HG02884 (cell line): ENCODE measurements around the gene STARD3.

ENCODE experiments used
- ATAC-seq: cut with Tn5 transposase; IDR thresholded peaks from one replicate; pipeline ENCODE4 v1.9.1; 2021; ENCODE audit warnings: mild to moderate bottlenecking, moderate library complexity; ENCODE audit not compliant: unreplicated experiment

STARD3 gene

DNA sequence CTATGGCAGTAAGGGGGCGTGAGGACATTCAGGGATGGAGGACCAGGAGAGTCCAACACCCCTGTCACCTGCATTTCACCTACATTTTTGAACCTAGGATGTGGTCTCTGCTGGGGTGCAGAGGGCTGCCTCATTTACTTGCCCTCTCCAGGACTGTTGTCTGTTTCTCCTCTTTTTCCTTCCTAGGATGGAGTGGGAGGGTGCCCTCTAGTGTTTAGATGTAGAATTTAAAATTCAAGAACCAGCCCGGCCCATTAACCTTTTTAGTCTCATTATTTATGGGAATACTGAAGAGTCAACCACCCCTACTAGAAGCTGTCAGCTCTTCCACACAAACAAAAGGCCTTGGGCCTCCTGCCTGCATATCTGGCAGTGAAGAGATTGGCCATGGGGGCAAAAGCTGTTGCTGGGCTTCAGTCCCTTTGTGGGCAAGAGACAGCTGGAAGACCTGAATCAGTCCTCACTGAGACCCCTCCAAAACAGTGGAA lies 2.5 kb upstream of the STARD3 start:
- no peak for ATAC-seq

DNA sequence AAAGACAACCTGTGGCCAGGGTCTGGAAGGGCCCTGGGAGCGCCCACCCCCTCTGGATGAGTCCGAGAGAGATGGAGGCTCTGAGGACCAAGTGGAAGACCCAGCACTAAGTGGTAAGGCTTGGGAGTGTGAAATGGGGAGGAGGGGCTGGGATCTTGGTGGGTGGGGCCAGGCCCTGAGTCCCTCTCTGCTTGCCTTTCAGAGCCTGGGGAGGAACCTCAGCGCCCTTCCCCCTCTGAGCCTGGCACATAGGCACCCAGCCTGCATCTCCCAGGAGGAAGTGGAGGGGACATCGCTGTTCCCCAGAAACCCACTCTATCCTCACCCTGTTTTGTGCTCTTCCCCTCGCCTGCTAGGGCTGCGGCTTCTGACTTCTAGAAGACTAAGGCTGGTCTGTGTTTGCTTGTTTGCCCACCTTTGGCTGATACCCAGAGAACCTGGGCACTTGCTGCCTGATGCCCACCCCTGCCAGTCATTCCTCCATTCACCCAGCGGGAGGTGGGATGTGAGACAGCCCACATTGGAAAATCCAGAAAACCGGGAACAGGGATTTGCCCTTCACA lies 1.2 kb upstream of the STARD3 start:
- no peak for ATAC-seq

DNA sequence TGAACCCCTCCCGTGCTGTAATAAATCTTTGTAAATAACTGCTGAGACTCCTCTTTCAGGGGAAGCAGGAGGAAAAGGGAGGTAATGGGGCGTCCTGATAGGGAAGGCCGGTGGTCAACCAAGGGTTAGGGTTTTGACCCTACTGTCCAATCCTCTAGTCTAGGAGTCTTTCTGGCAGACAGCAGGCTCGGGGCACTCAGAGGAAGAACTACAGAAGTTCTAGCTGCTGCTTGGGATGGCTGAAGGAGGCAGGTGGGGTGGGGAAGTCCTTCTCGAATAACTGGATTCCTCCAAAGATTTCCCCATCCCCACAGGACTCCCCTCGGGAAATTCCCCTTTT lies 387 bp upstream of the STARD3 start:
- ATAC-seq = no peak

DNA sequence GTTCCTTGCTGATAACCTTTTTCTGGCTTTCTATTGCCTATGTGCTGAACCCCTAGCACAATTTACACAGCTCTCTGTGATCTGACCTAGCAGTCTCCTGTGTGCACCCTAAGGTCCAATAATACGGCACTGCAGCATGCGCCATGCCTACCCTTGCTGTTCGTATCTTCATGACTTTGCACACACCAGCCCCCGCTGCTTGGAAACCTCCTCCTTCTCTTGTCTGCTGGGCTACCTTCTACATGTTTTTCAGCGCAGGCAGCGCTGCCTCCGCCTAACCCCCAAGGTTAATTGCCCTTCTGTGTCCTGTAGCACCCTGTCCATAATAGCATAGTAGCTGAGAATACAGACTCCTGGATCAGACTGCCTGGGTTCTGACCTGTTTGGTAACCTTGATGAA lies 1.4 kb downstream of the STARD3 start:
- no peak for ATAC-seq

DNA sequence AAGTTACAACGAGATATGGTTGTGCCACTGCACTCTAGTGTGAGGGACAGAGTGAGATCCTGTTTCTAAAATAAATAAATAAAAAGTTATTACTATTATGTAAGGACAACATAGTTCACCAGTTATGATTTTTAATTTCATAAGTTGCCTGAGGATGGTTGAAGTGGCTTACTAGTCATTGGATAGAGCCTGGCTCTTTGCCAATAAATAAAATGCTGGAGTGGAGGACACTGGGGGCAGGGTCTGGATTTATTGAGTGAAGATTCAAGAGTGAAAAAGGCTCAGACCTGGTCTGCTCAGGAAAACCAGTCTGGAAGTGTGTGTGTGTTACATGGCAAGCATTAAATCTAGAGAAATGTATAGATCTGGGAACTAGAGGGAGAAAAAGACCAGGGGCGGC lies 2.1 kb downstream of the STARD3 start:
- no peak for ATAC-seq

DNA sequence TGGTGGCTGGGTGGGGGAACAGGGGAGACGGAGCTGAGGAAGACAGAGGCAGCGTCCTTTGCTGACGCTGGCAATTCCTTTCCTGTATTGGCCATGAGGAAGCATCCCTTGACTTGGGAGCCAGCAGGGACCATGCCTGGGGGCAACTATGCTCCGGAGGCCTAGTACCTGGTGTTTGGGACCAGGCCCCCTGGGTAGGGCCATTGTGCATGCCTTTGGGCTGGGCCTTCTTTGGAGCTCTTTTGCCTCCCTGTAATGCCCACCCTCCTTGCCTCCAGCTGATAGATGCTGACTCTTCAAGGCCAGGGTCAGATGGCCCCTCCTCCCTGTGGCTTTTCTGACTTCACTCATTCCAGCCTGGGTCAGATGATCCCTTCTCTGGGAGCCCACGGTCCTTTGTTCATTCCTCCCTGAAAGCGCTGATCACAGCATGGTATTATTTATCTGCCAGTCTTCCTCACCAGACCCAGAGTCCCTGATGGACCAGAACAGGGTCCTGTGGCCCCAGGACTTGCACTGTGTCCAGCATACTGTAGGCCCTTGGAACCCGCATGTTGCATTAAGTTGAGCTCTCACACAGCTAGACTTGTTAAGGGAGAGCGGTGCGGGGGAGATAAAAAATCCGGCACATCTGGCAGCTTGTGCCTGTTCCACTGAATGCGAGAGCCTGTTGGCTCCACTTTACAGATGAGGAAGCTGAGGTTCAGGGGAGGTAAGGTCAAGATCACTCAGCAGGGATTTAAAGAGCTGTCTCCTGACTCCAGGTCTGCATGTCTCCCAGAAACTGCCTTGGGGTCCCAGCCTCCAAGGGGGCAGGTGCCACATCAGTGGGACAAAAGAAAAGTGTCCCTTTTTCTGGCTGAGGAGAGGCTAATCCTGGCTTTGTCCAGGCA lies 2.9 kb downstream of the STARD3 start:
- no peak for ATAC-seq

DNA sequence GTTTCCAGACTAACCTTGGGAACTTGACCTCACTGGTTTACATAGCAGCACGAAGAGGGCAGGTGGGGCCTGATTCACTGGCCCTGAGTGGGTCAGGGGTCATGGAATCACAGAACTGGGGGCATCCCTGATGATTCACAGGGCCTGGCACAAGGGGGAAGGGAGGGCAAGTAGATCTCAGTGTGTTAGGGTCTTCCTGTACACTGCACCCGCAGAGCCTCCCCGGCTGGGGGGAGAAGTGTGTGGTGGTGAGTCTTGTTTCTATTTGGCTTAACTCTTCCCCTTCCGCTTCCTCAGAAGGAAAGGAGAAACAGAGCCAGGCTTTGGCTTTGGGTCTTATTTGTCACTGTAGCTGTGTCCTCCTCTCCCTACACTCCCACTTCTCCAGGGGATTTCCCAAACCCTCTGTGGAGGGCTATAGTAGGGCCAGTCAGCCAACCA lies 3.7 kb downstream of the STARD3 start:
- no peak for ATAC-seq

DNA sequence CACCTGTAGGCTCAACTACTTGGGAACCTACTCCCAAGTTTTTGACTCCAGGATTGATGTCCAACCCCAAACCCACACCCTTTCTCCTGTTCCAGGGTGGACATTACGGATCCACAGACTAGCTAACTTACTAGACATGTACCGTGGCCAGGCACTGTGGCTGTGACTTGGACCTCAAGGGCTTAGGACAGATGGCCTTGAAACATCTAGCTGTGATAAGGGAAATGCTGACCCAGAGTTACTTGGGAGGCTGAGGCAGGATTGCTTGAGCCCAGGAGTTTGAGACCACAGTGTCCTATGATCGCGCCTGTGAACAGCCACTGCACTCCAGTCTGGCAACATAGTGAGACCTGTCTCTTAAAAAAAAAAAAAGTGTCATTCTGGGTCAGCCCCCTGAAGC lies 4.2 kb downstream of the STARD3 start:
- no peak for ATAC-seq

DNA sequence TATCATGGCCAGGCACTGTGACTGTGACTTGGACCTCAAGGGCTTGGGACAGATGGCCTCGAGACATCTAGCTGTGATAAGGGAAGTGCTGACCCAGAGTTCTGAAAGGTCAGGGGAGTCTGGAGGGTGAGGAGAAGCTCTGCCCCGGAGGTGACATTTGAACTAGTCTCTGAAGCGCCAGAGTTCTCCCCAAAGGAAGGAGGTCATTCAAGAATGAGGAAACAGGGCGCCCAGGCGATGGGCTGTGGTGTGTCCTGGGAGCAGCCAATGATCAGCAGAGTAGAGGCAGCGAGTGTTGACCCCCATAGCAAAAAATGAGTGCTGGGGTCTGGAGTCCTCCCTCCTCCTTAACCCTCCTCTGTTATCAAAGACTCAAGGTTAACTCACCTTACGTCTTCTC lies 4.9 kb downstream of the STARD3 start:
- no peak for ATAC-seq

DNA sequence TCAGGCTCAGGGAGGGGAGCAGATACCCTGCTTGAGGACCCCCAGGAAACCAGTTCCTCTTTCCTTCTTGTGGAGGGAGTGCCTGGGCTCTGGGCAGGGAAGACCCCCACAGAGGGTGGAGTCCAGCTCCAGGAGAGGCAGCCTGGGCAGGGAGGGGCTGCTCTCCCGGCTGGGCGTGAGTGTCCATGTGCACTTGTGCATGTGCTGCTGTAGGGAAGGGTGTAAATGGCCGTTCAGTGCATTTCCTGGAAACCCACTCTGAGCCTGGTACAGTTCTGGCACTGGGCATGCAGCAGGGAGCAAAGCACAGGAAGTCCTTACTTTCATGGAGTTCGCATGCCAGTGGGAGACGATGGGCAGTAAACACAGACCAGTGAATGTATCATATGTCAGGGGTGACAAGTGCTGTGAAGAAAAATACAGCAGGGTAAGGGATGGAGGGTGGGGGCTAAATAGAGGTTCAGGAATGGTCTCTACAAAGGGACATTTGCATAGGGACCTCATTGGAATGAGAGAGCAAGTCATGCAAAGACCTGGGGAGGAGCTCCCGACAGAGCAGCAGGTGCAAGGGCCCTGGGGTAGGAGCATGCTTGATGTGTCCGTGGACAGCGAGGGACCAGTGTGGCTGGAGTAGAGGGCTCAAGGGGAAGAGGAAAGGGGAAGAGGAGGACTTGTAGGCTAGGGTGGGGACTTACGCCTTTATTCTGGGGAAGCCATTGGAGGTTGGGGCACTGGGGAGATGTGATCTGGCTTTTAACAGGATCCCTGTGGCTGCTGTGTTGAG lies 5.5 kb downstream of the STARD3 start:
- no peak for ATAC-seq

DNA sequence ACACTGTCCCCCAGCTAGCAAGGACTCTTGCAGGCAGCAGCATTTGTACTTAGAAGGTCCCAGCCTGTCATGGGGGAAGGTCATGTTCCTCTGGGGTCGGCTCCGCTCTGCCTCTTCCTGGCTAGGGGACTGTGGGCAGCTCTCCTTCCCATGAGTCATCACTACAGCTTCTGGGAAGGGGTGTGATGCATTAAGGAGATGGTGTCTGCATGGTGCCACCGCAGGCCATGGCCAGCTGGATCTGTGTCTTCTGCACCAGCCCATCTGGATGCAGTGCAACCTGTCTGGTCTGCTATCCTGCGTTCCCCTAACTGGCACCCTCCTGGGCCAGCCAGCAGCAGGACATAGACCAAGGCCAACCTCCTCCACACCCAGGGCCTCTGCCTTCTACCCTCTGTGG lies 6.3 kb downstream of the STARD3 start:
- ATAC-seq = no peak

DNA sequence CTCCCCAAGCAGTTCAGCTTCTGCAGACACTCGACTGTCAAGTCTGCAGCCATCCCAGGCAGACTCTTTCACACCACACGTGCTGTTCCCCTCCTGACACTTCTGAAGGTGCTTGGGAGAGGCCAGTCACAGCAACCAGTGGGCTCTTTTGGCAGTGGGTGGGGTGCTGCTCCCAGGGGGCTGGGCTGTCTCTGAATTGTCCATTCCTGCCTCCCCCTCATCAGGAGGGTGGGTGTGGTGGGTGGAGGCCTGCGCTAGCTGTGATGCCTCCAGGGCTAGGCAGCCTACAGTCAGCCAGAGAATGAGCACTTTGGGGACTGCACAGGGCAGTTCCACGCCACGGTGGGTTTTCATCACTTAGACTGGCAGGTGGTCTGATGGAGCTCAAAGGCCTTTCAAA lies 10.3 kb downstream of the STARD3 start:
- no peak for ATAC-seq

DNA sequence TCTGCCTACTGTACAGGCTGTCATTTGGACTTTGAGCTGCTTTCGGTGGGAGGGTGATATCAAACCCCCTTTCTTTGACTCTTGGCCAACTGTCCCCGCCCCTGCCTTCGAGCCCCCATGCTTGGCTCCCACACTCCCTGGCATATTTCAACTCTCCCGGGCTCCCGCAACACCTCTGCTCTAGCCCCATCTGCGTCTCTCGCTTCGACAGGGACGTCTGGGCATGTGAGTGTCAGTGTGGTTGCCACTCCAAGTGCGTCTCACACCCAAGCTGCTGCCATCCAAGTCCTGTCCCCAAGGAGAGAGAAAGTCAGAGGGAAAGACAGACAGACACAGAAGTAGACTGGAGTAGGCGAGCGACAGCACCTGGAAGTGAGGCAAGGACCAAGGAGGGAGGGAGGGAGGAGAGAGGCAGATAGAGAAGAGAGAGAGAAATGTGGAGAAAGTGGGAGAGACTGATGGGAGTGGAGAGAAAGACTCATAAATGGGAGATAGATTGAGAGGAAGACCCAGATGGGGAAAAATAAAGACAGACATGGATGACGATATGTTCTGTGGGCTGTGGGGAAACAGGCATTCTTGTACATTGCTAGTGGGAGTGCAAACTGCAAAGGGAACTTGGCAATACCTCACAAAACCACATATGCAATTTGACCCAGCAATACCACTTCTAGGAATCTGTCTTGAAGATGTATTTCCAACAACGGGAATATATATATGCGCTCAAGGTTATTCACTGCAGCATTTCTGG lies 11.8 kb downstream of the STARD3 start:
- ATAC-seq = no peak

DNA sequence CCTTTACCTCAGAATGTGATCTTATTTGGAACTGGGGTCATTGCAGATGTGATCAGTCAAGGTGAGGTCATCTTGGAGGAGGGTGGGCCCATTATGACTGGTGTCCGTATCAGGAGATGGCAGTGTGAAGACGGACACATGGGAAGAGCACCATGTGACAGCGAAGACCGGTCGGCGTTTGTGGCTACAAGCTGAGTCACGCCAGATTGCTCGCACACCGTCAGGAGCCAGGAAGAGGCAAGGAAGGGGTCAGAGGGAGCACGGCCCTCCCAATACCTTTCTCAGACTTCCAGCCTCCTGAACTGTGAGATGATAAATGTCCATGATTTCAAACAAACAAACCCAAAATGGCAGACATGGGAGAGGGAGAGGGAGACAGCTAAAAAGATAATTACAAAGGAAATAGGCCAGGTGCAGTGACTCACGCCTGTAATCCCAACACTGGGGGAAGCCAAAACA lies 13.2 kb downstream of the STARD3 start:
- ATAC-seq = no peak

DNA sequence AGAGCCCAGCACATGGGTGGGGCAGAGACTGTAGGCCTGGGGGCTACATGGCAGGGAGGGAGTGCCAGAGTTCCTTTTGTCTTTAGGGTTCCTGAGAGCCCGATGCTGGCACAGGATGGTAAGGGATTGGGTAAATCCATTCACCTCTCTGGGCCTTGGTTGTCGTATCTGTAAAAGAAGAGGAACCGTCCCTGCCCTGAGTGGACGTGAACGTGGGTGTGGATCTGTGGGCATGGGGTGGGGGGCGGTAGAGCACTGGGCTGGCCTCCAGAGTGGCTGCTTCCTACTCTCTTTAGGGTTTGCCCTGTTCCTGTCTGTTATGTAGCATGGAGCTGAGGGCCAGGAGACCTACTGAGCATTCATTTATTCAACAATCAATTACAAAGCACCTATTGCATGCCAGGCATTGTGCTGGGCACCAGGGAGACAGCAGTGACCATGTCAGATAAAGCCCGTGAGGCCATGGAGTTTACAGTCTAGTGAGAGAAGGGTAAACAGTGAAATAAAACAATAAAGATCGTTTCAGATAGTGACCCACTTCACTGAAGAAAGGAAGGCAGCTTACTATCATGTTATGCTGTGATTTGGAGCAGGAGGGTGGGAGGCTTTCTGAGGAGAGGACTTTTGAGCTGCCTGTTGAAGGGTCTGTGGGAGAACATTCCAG lies 15.1 kb downstream of the STARD3 start:
- ATAC-seq = no peak

DNA sequence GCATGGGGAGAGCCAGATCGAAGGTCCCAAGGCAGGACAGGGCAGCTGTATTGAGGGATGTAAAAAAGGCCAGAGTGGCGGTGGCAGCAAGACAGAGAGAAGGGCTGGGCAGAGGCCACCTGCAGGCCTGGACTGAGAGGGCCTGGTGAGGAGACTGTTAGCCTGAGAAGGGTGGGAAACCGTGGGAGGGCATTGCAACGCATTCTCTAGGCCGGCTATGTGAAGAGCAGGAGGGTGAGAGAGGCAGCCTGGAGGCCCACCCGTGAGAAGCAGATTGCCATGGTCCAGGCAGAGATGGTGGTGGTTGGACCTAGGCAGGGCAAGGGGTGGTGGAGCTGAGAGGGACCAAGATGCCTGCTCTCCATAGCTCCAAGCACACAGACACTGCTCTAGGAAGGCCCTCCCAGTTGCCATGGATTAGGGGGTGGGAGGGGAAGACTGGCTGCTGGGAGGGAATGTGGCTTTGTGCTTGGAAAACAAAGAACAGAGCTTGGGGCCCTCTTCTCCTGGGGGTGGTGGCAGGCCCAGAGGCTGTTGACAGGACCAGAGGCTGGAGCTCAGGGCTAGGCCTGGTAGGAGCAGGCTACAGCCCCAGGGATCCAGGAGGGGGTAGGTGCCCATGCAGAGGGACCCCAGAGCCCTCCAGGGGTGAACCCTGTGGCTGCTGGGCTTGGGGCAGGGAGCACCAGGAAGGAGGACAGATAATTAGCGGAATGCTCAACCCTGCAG lies 15.8 kb downstream of the STARD3 start:
- no peak for ATAC-seq

DNA sequence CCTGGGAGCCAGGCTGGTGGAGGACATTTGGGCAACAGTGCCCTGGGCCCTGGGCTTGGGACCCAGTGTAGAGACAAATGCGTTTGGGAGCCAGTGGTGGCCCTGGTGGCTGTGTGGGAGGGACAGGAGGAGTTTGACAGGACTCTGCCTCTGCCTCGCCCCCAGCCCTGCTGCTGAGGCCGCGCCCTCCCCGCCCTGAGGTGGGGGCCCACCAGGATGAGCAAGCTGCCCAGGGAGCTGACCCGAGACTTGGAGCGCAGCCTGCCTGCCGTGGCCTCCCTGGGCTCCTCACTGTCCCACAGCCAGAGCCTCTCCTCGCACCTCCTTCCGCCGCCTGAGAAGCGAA lies 16.3 kb downstream of the STARD3 start:
- no peak for ATAC-seq

DNA sequence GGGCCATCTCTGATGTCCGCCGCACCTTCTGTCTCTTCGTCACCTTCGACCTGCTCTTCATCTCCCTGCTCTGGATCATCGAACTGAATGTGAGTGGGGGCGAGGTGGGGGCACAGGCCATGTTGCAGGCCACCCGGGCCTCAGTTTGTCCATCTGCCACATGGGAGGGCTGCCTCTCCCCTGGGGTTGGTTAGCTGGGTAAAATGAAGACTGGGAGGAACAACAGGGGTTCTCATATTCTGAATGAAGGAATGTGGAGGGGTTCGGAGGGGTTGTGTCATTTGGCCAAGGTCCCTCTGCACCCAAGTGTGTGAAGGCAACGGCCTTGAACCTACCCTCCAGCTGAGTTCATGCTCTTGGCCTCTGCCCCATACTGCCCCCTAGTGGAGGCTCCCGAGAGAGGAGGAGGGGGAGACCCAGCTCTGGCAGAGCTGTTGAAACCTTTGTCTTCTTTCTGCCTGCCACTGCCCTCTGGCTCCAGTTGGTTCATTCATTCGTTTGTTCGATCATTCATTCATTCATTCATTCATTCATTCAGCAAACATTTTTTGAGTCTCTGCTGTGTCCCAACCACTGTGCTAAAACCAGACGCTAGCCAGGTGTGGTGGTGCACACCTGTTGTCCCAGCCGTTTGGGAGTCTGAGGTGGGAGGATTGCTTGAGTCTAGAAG lies 16.9 kb downstream of the STARD3 start:
- no peak for ATAC-seq

DNA sequence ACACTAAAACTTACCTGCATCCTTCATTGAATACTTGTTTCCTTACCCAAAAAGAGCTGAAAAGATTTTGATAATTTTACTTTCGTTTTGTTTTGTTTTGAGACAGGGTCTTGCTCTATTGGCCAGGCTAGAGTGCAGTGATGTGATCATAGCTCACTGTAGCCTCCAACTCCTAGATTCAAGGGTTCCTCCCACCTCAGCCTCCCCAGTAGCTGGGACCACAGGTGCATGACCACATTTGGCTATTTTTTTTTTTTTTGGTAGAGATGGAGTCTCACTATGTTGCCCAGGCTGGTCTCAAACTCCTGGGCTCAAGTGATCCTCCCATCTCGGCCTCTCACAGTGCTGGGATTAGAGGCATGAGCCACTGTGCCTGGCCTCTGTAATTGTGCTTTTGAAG lies 18.2 kb downstream of the STARD3 start:
- no peak for ATAC-seq
